AG20443 (cell line): ENCODE data around the gene TCF15.

Source experiments
- DNase-seq: peaks from one replicate; pipeline ENCODE4 v3.0.0; 2012; ENCODE audit warnings: low spot score, mixed read lengths

Gene TCF15

GRCh38 chr20:611047-611842 is 1.1 kb upstream of the TCF15 start:
- DNase-seq = no peak

DNA sequence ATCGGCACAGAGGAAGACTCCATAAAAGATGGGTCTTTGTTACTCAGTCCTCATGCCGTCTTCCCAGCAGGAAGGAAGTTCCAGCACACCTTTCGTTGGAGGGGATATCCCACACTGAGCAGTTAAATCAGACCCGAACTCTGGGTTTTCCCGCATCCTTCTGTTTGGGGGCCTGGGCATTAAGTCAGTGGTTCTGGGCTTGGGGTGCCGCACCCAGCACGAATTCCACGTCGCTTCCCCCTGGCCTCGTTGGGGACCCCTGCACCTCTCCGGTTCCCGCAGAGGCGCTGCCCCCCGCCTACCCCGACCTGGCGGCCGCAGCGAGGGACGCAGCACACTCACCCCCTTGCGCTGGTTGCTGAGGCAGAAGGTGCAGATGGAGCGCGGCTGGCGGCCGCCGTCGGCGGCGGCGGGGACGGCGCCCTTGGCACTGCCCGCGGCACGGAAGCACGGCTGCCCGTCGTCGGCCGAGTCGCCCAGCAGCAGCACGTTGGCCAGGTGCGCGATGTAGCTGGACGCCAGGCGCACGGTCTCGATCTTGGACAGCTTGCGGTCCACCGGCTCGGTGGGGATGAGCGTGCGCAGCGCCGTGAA is 641 bp downstream of the TCF15 start:
- DNase-seq = no peak

GRCh38 chr20:608970-609369 is 1.1 kb downstream of the TCF15 start:
- DNase-seq = no peak

GRCh38 chr20:607476-607875 is 2.6 kb downstream of the TCF15 start:
- no peak for DNase-seq

DNA sequence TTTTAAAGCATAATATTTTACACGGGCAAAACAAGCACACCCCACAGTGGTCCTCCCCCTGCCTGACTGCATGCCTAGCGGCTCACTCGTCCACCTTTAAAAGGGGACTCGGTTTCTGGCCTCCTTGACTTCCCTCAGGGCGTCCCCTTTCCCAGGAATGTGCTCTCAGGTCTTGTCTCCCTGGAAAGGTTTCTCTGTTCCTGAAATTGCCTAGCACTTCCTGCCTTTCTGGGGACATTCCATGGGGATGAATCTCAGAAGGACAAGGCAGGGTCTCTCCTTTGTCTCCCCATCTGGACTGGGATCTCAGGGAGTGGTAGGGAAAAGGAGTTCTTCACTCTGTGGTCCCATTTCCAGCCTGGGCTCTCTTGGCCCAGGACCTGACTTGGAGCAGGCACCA is 4.9 kb downstream of the TCF15 start:
- no peak for DNase-seq

DNA sequence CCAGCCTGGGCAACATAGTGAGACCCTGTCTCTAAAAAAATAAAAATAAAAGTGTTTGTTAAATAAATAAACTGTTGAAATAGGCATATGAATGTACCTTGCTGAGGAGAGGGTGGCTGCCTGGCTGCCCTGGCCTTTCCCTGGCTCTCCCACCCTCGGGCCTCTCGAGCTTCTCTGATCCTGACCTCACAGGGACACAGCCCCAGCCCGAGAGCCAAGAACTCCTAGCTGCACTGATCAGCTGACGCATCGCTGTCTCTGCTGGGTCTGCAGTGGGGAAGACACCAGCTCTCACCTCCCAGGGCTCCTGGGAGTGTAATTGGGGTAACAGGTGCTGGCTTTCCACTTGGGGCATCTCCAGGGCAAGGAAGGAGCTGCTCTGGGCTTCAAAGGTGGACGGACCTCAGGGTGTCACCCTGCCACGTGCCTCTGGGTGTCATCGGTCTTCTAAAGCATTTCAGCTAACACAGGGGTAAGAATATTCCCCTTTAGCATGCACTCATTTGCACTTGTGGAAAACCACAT is 6.9 kb downstream of the TCF15 start:
- DNase-seq = no peak

DNA sequence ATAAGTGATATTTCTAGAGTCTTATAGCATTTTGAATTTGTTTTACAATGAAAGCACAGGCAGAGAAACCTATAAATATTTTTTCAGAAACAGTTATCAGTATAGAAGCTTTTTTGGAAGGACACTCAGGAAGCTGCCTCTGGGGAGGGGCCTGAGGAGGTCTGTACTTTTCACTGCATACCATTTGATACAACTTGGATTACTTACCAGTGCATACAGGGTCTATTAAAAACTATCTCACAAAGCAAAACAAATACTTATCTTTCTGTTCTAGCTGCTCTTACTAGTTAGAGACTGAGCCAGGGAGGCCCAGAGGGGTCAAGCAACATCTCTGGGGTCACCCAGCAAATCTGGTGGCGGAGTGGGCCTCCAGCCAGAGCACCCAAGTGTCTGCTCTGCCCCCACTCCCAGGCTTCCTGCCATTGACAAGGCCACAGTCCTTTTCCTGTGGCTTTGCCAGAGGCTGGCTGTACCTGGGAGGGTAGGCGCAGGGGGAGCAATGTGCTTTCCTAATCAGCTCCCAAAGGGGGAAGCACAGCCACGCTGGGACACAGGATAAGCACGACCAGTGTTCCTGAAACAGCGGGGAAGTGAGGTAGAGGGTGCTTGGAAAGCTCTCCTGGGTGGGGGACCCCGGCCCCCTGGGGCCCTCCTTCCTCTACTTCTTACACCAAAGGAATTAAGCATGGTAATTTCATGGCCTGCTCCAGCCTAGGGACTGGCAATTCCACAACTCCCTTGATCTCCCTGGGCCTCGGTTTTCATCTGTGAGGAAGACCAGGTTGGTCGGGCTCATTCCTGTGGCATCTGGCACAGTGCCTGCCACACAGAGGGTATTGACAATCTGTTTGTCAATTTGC is 7.8 kb downstream of the TCF15 start:
- DNase-seq = no peak

DNA sequence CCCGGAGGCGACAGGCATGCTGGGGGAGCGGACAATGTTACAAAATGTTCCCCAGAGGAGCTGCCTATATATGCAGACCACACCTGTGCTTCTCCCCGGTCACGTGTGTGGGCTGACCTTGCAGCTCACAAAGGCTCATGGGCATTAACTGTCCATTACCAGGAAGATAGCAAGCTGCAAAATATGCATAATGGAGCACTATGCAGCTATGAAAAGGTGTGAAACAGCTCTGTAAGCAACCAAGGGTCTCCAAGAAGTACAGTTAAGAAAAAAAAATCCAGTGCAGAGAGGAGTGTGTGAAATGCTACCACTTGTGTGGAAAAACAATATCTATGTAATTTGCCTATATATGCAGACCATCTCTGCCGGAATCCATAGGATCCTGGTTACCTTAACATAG is 9.4 kb downstream of the TCF15 start:
- DNase-seq = no peak

- no peak for DNase-seq
Measured at GRCh38 chr20:600141-600540, 10.0 kb downstream of the TCF15 start.

DNA sequence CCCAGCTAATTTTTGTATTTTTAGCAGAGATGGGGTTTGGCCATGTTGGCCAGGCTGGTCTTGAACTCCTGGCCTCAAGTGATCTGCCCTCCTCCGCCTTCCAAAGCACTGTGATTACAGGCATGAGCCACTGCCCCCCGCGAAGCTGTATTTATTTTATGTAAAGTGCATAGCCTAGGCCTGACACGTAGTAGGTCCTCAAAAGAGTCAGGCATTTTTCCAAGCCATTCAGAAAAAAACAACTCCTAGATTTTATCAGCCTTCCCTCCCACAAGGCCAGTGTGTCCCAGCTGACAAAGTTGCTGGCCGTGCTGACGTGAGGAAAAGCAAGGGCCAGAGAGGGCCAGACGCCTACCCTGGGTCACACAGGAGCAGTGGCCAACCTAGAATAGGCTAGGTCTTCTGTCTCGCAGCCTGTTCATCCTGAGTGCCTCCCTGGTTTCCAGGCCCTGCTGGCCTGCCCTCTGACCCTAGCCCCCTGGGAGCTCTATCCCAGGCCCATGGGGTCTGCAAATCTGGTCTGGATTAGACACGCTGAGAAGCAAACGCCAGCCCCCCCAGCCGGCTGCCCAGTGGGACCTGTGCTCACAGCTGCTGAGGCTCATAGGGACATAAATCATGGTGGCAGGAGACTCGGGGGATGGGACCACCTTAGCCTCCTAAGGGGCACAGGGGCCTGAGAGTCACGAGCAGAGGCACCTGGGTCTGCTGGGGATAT is 11.8 kb downstream of the TCF15 start:
- no peak for DNase-seq

DNA sequence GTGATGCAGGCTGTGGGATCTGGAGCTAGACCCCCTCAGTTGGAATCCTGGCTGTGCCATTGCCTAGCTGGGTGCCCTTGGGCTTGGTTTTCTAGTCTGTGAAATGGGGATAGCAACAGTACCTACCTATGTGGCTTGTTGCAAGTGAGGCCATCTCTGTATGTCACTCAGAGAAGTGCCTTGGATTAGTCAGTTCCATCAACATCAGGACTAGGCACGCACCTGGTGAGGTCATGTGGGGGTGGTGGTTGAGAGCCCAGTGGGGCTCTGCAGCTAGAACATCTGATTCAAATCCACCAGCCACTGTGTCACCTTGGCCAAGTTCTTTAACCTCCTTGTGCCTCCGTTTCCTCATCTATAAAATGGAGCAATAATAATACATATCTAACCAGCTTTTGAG is 12.5 kb downstream of the TCF15 start:
- DNase-seq = no peak

GRCh38 chr20:595330-596308 is 14.5 kb downstream of the TCF15 start:
- no peak for DNase-seq

- DNase-seq = no peak
Measured at GRCh38 chr20:592506-592905, 17.6 kb downstream of the TCF15 start.

DNA sequence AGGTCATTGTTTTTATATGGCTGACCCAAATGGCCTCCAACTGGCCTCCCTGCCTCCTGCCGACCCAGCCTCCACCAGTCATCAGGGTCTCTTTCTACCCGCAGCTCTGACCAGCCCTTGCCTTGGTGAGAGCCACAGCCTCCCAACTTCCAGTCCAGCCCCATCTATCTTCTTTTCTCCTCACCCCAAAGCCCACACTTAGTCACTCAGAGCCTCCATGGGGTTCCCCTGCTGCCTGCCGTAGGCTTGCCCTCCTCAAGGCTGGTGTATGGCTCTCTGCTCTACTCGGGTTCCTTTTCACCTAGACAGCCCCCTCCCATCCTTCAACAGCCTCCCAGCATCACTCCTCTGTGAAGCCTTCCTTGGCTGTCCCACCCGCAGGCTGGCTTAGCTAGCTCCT is 18.2 kb downstream of the TCF15 start:
- DNase-seq = no peak

GRCh38 chr20:588932-589672 is 21.0 kb downstream of the TCF15 start:
- no peak for DNase-seq

DNA sequence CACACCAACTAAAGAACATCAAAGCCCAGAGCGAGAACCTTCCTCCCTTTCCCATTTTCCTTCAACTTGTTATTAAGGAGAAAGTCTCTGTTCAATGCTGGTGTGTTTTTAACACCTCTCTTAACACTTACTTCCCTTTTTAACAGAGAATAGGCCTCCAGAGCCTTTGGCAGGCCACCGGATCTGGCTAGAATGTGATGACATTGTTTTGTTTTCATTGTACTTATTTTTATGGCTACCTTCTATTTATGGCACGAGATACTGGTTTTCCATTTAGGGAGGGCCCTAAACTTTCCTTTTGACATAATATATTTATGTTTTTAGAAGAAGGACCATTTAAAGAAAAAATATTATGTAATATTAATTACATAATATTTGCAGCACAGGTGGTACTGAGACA is 21.6 kb downstream of the TCF15 start:
- DNase-seq = no peak

DNA sequence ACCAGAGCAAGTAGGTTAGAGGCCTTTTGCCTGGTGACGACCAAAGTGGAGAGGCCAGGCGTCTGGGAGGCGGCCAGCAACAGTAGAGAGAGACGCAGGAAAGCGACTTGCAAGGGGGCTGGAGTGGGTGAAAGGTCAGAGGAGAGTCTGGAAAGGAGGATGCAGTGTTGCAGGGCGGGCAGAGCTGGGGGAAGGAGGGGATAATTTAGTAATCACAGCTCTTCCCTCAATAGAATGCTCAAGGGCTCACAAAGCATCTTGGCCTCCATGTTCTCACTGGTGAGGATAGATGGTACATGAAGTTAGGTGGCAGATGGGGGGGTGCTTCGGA is 25.2 kb downstream of the TCF15 start:
- DNase-seq = no peak

DNA sequence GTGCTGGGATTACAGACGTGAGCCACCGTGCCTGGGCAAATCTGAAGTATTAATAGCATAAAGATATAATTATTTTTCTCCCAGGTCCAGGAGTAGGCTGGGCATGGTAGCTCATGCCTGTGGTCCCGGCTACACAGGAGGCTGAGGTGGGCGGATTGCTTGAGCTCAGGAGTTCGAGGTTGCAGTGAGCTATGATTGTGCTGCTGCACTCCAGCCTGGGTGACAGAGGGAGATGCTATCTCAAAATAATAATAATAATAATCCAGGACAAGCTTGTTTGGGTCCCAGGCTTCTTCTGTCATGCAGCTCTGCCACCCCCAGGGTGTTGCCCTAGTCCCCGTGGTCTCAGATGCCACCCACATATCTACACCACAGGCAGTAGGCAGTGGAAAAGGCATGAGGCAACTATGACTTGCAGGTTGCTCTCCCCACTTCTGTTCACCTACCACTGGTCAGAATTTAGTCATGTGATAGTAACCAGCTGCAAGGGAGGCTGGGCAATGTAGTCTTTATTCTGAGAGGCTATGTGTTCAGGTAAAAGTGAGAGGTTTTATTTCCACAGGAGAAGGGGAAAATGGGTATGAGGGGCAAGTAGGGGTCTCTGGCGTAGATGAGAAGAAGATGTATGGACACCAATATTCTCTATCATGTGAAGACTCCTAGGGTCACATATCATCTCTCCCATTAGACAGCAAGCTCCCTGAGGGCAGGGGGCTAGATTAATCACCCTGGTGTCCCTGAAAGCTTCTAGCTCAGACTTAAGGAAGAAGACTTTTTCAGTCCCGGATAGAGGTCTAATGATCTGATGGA is 25.7 kb downstream of the TCF15 start:
- no peak for DNase-seq

DNA sequence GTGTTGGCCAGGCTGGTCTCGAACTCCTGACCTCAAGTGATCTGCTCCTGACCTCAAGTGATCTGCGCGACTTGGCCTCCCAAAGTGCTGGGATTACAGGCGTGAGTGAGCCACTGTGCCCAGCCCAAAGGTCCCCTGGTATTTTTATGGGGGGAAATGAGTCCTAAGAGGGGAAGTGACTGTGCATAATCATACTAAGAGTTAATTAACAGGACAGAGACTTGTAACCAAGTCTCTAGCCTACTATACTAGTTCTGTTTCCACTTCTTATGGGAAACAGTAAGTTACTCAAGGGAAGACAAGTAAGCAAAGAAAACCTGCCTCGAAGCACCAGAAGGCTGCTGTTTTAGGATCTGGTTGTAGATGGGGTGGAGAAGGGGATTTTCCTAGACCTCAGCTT is 27.9 kb downstream of the TCF15 start:
- no peak for DNase-seq
